ENCODE data around the gene DCT.
"Not testable (repeated sequence)": the region's sequence is repeated elsewhere in the genome, so short reads cannot be mapped to it uniquely, and the experiment has no call there.

Gene DCT

DNA sequence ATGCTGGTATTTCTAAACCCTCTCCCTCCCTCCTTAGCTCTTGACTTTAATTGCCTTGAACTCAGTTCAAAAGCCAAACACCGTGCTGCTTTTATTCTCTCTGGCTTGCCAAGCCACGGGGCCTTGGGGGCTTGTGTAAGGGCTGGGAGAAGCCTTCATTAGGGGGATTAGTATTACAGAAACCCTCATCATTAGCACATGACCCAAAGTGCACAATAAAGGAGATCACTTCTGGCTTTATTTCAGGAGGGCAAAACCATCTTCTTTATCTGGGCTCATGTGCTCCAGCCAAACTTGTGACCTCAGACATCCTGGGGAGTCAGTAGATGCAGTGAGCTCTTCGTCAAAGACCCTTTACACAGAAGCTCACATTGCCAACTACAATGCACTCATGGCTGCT lies at the start of gene DCT:
Gene DCT, minus strand, starts transcription at position 67 of the 400 bp plus-strand sequence. CDS start 427 bp downstream, outside the sequence.
- no peak within 1 kb of the TSS for H3K4me3 ChIP-seq (ENCODE audit: low read depth, low read length)
- TF ChIP-seq, protein P1, sequence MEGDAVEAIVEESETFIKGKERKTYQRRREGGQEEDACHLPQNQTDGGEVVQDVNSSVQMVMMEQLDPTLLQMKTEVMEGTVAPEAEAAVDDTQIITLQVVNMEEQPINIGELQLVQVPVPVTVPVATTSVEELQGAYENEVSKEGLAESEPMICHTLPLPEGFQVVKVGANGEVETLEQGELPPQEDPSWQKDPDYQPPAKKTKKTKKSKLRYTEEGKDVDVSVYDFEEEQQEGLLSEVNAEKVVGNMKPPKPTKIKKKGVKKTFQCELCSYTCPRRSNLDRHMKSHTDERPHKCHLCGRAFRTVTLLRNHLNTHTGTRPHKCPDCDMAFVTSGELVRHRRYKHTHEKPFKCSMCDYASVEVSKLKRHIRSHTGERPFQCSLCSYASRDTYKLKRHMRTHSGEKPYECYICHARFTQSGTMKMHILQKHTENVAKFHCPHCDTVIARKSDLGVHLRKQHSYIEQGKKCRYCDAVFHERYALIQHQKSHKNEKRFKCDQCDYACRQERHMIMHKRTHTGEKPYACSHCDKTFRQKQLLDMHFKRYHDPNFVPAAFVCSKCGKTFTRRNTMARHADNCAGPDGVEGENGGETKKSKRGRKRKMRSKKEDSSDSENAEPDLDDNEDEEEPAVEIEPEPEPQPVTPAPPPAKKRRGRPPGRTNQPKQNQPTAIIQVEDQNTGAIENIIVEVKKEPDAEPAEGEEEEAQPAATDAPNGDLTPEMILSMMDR (IDR thresholded peaks at IDR 0.05; ENCODE audit: low read depth, low read length), result no peak

DNA sequence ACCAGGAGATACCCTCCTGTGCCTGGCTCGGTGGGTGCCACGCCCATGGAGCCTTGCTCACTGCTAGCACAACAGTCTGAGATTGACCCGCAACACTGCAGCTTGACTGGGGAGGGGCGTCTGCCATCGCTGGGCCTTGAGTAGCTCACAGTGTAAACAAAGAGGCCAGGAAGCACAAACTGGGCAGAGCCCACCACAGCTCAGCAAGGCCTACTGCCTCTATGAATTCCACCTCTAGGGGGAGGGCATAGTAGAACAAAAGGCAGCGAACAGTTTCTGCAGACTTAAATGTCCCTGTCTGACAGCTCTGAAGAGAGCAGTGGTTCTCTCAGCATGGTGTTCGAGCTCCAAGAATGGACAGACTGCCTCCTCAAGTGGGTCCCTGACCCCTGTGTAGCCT lies 47.5 kb upstream of the DCT start:
- H3K4me3 ChIP-seq (ENCODE audit: low read depth, low read length), result not testable (repeated sequence)

DNA sequence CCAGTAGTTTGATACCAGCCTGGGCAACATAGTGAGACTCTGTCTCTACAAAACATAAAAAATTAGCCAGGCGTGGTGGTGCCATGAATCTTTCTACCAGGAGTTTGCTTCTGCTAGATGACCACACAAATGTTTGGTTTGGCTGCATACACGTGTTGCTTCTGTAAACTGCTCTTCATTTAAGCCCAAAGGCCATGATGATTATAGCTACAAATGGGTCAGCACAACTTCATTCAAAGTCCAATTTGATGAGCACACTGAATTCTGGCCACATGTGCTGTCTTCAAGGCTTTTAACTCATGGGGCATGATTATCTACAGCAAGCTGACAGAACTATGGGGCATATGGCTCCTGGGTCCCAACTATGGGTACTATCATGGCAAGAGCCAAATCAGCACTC lies 46.3 kb upstream of the DCT start:
- TF ChIP-seq, protein P1 (IDR thresholded peaks at IDR 0.05; ENCODE audit: low read depth, low read length), result no peak
- no peak overlapping the region for H3K4me3 ChIP-seq (ENCODE audit: low read depth, low read length)

DNA sequence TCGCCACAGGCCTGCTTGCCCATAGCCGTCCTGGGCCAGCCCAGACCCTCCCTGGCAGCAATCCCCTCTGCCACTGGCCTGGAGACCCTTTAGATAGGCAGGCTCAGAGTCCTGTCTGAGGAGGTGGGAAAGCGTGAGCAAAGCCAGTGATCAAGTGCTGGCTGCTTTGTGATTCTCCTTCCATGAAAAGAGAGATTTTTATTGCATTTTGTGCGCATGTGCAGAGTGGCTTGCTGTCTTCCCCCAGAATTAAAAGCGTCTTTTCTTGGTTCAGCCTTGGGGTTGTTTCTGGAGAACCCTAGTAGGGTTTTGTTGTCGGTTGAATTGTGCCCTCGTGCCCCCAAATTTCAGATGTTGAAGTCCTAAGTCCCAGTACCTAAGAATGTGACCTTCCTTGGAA lies 44.9 kb upstream of the DCT start:
- TF ChIP-seq, protein P1 (IDR thresholded peaks at IDR 0.05; ENCODE audit: low read depth, low read length), result no peak
- no peak overlapping the region for H3K4me3 ChIP-seq (ENCODE audit: low read depth, low read length)

DNA sequence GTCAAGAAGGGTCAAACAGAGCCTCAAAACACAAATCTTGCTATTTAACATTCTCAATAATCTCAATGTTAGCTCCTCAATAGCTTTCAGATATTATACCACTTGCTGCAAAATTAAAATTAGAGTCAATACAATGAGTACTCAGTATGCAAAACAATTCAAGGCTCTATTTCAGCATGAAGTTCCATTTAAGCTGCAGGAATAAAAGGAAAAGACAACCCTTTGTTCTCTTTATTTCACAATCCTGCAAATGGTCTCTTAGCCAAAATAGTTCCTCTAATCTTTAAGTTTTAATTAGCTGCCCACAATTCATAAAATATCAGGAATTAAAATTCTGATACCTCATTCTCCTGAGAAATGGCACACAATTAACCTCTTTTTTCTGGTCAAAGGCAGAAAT lies 40.5 kb upstream of the DCT start:
- no peak overlapping the region for H3K4me3 ChIP-seq (ENCODE audit: low read depth, low read length)
- TF ChIP-seq, protein P1 (IDR thresholded peaks at IDR 0.05; ENCODE audit: low read depth, low read length), result no peak

DNA sequence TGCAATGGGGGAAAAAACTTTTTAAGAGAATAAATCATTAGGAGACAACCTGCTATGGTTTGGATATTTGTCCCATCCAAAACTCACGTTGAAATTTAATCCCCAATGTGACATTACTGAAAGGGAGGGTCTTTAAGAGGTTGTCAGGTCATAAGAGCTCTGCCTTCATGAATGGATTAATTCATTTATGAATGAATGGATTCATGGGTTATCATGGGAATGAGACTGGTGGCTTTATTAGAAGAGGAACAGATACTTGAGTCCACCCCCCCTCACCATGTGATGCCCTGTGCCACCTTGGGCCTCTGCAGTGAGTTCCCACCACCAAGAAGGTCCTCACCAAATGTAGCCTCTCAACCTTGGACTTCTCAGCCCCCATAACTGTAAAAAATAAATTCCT lies 37.0 kb upstream of the DCT start:
- H3K4me3 ChIP-seq (ENCODE audit: low read depth, low read length), result no peak overlapping the region
- TF ChIP-seq, protein P1 (IDR thresholded peaks at IDR 0.05; ENCODE audit: low read depth, low read length), result no peak

DNA sequence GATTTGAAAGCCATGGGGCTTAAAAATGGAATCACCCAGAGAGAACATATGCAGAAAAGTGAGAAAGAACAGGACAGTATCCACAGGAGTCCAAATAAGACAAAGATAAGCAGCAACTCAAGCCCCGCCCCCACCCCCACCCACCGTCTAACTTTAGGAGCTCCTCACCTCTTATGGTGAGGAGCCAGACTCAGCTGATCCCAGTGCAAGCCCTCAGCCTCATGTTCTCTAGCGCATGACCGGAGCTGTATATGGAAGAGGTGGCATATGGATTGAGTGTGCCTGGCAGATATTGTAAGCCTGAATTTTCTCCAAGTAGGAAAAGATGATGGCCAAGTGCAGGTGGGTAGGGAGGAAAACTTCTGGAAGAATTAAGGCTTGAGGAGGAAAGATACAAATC lies 36.4 kb upstream of the DCT start:
- TF ChIP-seq, protein P1 (IDR thresholded peaks at IDR 0.05; ENCODE audit: low read depth, low read length), result no peak
- H3K4me3 ChIP-seq (ENCODE audit: low read depth, low read length), result no peak overlapping the region

DNA sequence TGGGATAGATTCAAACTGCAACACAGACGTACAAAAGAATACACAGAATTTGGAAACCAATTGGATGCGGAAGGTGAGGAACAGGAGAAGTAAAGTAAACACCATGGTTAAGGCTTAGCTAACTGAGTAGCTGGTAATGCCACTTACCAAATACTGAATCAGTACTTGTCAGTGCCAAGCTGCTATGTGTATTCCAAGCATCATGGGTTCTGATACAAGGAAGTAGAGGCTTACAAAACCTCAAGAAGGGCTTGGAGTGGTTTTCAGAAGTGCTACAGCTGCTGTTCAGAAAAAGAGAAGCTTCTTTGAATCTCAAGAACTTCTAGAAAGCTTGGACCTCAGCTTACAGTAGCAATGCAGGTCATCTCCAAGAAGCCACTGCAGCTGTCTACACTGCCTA lies 35.9 kb upstream of the DCT start:
- H3K4me3 ChIP-seq (ENCODE audit: low read depth, low read length), result no peak overlapping the region
- TF ChIP-seq, protein P1 (IDR thresholded peaks at IDR 0.05; ENCODE audit: low read depth, low read length), result no peak

Measured in WI38 (cell line).